PC-9 (cell line): ENCODE results near the gene SP3.

Experiments
- CTCF ChIP-seq: fragments of 200-600 bp; sonication (generic); conservative IDR thresholded peaks from 2 replicates; pipeline ENCODE4 v1.6.1; 2017; ENCODE audit warnings: mixed run types, antibody characterized with exemption, mild to moderate bottlenecking, moderate library complexity
- EZH2 ChIP-seq: fragments of 200-600 bp; sonication (generic); IDR thresholded peaks from 2 replicates; pipeline ENCODE4 v1.8.0; 2017; ENCODE audit warnings: antibody characterized with exemption, low read depth

- TF ChIP-seq CTCF (no peak), EZH2 (no peak)
Observed at GRCh38 chr2:173986805-173987204, 21.6 kb upstream of the SP3 start.
